HG03469 (cell line): Measurements from ENCODE around the gene UNC119B.
"Not testable (repeated sequence)": the region's sequence is repeated elsewhere in the genome, so short reads cannot be mapped to it uniquely, and the experiment has no call there.

Source experiments
- ATAC-seq: cut with Tn5 transposase; IDR thresholded peaks from one replicate; pipeline ENCODE4 v1.9.1; 2021; ENCODE audit warnings: mild to moderate bottlenecking, moderate library complexity, moderate number of reproducible peaks; ENCODE audit not compliant: unreplicated experiment

The UNC119B gene

GRCh38 chr12:120710031-120710804, at the start of gene UNC119B:
Gene UNC119B (plus strand): TSS chr12:120710458. CDS start chr12:120710475, 17 bp downstream.
- ATAC-seq: no peak

GRCh38 chr12:120661432-120661831, 48.8 kb upstream of the UNC119B start:
- no peak for ATAC-seq

- peak; percentile 70 for ATAC-seq
Observed at GRCh38 chr12:120662879-120663278, 47.4 kb upstream of the UNC119B start.

- no peak for ATAC-seq
Observed at GRCh38 chr12:120663741-120664140, 46.5 kb upstream of the UNC119B start.

- no peak for ATAC-seq
Observed at GRCh38 chr12:120666571-120667390, 43.5 kb upstream of the UNC119B start.

- no peak for ATAC-seq
Observed at GRCh38 chr12:120668091-120668867, 42.0 kb upstream of the UNC119B start.

- ATAC-seq: peak; percentile 35
Observed at GRCh38 chr12:120668868-120669840, 41.1 kb upstream of the UNC119B start.

GRCh38 chr12:120670237-120670636, 40.0 kb upstream of the UNC119B start:
- not testable (repeated sequence) for ATAC-seq

GRCh38 chr12:120670667-120671066, 39.6 kb upstream of the UNC119B start:
- ATAC-seq: no peak

GRCh38 chr12:120674097-120674636, 36.1 kb upstream of the UNC119B start:
- ATAC-seq: no peak

- no peak for ATAC-seq
Observed at GRCh38 chr12:120677765-120678473, 32.3 kb upstream of the UNC119B start.

GRCh38 chr12:120678572-120678971, 31.7 kb upstream of the UNC119B start:
- ATAC-seq: no peak

GRCh38 chr12:120680165-120680738, 30.0 kb upstream of the UNC119B start:
- ATAC-seq: no peak

GRCh38 chr12:120684523-120684932, 25.7 kb upstream of the UNC119B start:
- ATAC-seq: no peak

- no peak for ATAC-seq
Observed at GRCh38 chr12:120685522-120685921, 24.7 kb upstream of the UNC119B start.

GRCh38 chr12:120686151-120686689, 24.0 kb upstream of the UNC119B start:
- peak; percentile 55 for ATAC-seq

GRCh38 chr12:120686690-120687577, 23.3 kb upstream of the UNC119B start, which contains the start of gene MLEC:
Gene MLEC (plus strand): TSS chr12:120687149. CDS start chr12:120687297, 148 bp downstream.
- peak; percentile 40 for ATAC-seq
